DLD1 (cell line): ENCODE data around the gene SNHG17.
"Not testable (repeated sequence)": the region's sequence is repeated elsewhere in the genome, so short reads cannot be mapped to it uniquely, and the experiment has no call there.

Experiments used
- in situ Hi-C: cut with HindIII; loops from 2 replicates; pipeline ENCODE4 v1.10.0; 2017; ENCODE audit warnings: low sequenced_read_pairs

Gene SNHG17

DNA sequence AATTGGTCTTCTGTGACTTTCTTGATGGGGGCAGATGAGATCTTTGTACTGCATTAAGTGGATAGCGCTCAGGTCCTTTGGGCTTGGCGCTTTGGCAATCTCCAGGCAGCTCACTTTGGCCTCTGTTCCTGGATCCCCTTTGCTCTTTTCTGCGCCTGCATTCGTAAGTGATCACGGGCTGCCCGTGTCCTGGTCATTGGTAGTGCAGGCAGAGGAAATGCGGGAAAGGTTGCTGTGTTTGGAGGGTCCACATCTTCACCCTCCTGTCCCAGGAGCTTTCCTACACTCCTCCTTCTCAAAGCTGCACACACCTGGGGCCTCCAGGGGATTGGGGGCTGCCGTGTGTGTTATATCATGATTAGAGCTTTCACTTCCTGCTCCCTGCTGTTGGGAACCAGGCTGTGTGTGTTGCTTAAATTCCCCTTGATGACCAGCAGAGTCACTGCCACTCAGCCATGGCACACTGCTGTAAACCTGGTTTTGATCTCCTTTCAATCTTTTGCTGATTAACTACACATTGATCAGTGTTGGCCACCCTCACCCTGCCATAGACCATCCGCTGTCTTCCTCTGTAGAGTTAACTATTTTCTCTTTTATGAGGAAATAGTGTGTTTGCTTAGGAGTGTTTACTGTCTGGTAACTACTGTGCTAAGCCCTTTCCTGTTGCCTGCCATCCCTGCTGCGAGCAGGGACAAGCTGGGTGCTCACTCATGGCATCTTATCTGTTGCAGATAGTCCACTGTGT, 13.0 kb upstream of the SNHG17 start:
- in situ Hi-C loops = no loop called here

DNA sequence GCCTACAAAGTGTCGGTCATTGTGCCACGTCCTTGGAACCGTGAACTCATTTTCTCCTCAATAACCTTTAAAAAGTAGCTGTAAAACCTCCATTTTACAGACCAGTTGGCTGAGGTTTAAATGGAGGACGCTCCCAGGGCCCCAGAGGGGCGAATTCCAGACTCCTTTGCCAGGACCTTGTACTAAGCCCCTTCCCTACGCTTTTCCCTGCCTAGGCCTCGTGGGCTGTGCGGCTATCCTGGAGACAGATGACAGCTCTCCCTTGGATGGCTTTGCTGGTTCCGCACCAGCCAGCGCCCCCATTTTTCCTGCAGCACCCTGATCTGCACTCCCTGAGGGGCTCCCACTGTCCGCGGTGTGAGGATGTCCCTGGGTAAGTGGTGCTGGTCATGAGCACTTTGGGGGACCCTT, 12.1 kb upstream of the SNHG17 start:
- in situ Hi-C loops = no loop called here

DNA sequence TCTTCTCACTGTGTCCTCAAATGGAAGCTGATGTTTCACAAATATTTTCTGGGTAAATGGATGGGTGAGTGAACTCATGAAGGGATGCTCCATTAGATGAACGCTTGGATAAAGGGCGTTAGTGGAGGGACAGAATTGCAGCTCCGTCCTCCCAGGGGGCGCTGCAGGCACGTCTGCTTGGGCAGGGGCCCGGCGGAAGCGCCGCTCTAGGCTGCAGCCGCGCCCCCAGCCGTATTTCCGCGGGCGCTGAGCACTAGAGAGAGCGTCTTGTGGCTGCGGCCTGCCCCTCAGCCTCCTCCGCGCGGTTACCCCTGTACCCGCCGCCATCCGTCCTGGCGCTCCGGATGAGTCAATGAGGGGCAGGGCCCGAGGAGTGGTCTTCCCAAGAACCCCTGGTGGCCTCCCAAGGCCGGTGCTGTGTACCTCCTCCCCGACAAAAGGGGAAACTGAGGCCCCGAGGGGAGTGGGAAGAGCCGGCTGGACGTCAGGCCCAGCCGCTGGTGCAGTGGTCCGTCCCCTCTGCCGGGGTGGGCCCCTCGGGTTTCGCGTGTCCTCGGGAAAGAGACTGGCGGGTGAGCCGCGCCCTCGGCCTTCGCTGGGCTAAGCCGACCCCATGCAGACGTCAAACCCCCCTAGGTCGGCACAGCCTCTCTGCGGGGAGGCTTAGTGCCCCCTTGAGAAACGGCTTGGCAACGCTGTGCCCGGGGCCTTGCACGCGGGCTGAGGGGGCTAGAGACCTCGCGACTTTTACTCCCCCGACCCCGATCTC, 11.5 kb upstream of the SNHG17 start:
- in situ Hi-C loops = no loop called here

DNA sequence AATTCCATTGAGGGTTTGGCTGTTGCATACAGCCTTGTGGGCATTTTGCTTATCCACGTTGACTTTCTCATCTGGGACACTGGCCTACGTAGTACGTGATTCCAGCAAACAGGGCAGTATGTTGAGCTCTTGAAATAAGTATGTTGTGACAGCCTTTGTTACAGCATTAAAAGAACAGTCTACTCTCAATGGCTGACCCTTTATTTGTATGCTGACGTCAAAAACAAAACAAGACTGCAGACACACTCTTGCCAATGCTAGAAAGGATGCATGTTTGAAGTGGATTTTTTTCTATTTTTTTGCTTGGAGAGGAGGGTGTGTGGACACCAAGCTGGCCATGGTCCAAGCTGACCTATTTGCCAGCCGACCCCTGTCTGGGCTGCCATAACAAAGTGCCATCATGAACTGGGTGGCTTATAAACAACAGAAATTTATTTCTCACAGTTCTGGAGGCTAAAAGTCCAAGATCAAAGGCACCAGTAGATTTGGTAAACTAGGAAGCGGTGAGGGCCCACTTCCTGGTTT, 10.8 kb upstream of the SNHG17 start:
- in situ Hi-C loops = no loop called here

DNA sequence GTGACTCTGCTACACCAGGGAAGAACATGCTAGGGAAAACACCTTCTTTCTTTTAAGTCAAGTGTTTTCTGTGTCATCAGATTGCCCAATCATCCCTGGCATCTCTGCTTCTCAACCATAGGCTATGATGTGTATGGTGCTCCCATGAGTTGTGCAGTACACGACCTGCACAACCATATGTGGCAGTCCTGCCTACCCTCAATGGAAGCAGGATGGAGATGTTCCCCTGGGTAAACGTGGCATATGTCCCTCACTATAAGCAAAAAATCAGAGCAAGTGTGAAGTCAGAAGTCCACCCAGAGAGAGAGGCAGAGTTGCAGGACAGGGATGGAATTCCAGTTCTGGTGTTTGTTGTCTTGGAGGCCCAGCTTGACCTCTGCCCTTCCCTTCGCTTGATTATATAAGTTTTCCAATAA, 10.3 kb upstream of the SNHG17 start:
- in situ Hi-C loops = no loop called here

DNA sequence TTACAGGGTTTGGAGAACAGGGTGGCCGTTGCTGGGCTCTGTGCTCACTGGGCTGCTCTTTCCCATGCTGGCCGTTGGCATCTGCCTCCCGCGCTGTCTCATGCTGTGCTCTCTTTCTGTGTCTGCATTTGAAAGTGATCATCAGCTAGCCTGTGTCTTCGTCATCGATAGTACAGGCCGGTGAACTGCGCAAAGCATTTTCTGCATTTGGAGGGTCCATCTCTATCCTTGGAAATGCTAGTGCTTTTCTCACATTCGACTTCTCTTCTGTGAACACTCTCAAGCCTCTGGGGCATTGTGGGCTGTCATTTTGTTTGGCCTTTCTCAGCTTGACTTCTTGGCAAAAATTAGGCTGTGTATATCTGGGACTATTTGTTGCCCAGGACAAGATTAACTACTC, 6.8 kb upstream of the SNHG17 start:
- in situ Hi-C loops = no loop called here

DNA sequence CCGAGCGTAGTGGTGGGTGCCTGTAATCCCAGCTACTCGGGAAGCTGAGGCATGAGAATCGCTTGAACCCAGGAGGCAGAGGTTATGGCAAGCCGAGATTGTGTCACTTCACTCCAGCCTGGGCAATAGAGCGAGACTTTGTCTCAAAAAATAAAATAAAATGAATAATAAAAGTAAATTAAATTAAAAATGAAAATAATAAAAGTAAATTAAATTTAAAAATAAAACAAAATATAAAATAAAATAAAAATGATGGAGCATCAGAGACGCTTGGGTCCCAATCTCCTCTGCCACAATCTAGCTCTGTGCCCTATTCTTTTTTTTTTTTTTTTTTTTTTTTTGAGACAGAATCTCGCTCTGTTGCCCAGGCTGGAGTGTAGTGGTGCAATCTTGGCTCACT, 6.0 kb upstream of the SNHG17 start:
- in situ Hi-C loops = not testable (repeated sequence)

DNA sequence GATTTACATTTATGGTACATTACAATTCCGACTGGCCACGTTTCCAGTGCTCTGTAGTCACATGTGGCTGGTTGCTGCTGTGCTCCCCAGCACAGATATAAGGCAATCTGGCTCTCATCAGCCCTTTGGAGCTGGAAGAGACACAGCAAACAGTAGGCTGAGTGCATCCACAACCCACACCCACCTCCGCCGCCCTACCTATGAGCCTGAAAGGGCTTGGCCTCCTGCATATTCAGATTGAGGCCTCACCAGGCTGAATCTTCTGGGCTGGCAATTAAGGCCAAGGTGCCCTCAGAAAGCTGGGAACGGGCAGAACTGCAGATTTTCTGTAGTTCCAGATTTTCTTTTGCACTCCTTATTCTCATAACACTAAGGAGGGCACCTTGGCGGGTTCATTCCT, 2.7 kb upstream of the SNHG17 start:
- in situ Hi-C loops = no loop called here

DNA sequence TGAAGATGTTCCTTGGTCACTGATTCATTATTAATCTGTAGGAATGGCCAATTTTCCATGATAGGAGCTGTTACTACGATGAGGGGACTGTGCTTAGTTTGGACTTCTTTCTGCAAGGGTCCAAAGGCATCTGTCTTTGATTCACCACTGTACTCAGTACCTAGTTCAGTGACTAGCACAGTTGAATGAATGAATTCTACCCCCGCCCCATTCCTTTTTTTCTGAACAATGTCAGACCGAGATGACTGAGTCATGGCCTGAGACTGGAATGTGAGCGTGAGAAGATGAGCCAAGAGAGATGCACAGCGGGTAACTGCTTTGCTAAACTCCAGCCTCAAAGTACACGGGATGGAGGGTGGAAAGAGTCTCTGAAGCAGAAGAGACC, 419 bp upstream of the SNHG17 start:
- in situ Hi-C loops = no loop called here

DNA sequence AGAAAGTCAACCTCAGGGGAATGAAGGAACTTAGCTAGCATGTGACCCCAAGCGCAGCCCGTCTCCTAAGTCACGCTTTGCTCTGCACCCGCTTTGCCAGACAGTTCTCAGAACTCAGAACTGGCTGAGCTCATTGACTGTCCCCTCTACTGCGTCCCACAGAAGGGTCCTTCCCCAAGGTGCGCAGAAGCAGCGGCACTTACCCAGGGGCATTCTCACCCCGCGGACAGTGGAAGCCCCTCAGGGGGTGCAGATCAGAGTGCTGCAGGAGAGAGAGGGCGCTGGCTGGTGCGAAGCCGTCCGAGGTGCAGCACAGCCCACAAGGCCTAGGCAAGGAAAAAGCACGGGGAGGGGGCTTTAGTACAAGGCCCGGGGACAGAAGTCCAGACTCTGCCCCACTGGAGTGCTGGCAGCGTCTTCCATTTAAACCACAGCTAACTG, 807 bp downstream of the SNHG17 start:
- in situ Hi-C loops = no loop called here

DNA sequence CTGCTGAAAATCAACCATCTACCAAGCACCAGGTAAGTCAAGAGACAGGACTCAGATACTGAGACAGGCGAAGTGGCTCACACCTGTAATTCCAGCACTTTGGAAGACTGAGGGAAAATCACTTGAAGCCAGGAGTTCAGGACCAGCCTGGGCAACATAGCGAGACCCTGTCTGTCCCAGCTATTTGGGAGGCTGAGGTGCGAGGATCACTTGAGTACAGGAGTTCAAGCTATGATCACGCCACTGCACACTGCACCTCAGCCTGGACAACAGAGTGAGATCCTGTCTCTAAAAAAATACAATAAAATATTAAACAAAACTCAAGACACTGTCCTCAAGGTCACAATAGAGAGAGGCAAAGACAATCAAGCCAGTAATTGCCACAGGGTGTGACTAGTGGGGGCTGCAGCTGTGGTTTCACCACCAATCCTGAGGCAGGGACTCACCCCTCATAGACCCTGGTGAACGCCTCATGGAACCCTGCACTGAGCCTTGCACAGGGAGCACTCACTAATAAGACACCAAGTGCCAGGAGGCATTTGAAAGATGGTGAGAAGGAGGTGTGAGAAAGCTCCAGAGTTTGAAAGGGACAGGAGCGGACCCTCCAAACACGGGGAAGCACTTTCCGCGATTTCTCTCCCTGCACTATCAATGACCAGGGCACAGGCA, 1.7 kb downstream of the SNHG17 start:
- in situ Hi-C loops = no loop called here

DNA sequence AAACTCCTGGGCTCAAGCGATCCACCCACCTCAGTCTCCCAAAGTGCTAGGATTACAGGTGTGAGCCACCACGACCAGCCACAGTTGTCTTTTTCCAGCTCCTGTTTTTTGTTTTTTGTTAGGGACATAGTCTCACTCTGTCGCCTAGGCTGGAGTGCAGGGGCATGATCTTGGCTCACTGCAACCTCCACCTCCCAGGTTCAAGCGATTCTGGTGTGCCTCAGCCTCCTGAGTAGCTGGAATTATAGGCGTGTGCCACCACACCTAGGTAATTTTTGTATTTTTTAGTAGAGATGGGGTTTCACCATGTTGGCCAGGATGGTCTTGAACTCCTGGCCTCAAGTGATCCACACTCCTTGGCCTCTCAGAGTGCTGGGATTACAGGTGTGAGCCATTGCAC, 2.3 kb downstream of the SNHG17 start:
- in situ Hi-C loops = not testable (repeated sequence)

DNA sequence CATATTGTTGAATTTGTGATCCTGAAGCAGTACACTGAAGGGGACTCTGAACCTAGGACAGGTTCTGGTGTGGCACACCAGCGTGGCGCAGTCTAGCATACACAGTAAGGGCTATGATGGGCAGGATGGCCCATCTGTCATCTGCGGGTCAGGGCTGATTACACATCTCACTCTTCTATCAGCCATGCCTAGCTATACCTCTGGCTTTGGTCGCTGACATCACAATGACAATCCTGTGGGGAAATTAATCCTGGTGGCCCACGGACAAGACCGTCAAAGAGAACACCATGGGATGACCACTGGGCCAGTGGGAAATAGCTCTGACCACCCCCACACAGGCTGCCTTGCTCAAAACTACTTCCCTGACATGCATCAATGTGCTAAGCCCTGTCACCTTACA, 2.8 kb downstream of the SNHG17 start:
- in situ Hi-C loops = no loop called here

DNA sequence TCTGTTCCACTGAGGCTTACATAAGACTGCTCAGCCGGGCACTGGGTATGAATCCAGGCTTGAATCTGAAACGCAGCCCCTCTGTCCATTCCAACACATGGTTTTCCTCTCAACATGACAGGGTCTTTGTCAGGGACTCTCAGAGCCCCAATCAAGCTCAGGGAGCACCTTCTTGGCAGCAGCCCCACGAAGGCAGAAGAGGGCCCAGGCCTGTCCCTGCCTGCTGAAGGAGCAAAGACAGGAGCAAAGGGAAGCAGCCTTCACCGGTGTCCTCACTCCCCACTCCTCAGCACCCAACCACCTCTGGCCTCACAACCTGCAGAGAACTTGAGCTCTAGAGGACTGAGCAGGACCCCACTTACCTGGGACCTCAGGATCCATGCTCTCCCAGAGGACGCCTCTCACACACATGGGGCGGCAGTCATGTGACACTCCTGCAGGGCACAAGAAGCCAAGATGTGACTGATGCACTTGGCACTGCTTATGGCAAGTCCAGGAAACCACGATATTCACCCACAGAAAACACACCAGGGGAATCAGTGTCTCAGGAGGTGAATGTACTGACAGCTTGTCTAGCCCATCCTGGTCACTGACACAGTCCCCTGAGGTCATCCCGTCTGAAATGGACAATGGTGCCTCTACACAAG, 4.3 kb downstream of the SNHG17 start:
- in situ Hi-C loops = no loop called here

DNA sequence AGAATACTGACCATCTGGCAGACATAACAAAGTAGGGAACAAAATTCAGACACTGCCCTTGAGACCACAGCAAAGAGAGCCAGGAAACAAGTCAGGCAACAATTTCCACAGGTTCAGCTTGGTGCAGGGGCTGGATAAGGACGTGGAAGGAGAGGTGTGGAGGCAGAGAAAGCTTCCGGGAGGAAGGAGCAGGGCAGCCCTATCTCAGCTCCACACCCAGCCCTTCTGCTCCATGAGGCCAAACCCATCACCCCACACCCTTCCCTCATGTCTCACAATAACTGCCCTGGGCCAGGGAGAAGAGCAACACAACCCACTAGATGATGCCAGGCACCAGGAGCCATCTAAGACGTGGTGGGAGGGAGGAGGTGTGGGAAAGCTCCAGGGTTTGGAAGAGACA, 5.8 kb downstream of the SNHG17 start:
- in situ Hi-C loops = no loop called here

DNA sequence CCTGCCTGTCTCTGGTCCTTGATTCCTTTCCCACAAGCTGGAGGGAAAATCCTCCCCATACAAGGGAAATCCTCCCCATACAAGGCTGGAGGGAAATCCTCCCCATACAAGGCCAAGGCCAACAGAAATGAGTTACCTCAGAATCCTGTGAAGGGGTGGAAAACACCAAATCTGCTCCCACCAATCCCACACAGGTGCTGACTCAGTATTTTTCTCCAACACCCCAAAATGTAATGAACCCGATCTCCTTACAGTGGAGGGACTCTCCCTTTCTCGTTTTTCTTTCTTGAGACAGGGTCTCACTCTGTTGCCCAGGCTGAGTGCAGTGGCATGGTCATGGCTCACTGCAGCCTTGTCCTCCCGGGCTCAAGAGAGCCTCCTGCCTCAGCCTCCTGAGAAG, 6.3 kb downstream of the SNHG17 start:
- in situ Hi-C loops = no loop called here

DNA sequence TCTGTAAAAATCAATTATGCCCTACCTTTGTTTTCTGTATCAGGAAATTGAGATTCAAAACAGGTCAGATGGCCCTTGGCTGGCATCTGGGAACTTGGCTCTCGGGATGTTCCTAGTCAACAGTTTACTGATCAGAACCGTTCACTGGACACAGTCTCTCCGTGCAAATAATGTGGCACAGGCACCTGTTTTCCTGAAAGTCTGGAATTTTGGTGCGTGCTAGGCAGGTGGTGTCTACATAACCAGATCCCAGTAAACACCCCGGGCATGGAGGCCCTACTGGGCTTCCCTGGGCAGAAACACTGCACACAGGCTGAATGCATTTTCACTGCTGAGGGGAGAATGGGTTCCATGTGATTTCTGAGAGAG, 7.5 kb downstream of the SNHG17 start:
- in situ Hi-C loops = no loop called here

DNA sequence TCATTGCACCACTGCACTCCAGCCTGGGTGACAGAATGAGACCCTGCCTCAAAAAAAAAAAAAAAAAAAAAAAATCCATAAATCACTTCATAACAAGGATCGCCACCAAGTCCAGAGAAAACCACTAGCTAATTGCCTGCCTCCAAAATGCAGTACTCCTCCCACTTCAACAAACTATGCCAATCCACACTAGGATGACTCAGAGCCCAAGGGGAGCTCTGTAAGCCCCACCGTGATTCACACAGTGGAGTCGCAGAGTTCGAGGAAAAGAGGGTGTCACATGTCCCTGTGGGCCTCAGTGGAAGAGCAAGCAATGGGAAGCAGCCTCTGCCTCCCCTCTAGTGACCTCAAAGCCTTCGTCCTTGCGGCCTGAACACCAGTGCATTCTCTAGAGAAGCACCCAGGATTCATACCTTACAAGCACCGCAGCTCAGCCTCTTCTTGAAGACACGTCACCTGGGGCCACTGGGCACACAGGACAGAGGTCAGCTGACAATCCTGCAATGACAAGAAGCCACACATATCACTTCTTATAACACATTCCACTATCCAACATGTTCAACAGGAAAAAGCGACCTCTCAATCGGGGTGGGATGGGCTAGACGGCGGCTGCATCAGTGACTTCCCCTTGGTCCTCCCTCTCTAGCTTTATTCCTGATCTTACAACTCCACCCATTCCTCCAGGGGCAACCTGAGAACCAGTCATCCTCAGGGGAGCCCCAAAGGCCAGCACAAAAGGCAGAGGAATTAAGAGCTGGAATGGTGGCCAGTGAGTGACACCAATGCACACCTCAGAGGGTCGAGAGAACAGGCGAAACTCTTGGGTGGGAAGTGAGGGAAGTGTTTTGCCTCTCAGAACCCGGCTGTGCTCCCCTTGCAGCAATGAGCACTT, 8.9 kb downstream of the SNHG17 start:
- in situ Hi-C loops = no loop called here

DNA sequence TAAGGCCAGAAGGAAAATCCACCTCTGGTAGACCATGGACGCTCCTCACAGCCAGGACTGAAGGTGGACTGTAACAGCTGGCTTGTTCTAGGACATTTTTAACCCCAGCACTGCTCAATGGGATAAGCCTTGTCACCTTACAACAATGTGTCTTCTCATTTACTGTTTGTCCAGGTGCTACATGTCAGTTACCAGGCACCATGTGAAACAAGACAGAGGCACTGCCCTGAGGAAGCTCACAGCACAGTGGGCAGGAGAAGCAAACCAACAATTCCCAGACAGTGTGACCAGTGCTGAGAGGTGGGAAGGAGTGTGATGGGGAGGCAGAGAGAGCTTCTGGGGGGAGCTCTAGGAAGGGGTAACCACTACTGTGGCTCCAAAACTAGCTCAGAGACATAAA, 10.7 kb downstream of the SNHG17 start:
- in situ Hi-C loops = no loop called here

DNA sequence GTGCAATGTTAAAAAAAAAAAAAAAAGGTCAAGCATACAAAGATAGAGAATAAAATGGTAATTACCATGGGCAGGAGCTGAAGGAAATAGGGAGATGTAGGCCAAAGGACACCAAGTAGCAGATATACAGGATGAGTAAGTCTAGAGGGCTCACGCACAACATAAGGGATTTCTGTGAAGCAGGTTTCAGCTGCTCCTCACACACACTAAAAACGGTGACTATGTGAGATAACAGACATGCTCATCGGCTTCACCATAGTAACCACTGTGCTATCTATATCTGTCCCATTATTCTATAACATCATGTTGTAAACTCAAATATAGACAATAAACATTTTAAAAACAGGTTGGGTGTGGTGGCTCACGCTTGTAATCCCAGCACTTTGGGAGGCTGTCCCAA, 11.6 kb downstream of the SNHG17 start:
- in situ Hi-C loops = no loop called here
